HEK293 (cell line): ENCODE results near the gene RASSF5.

Experiments
- CTCF ChIP-seq: fragments of 450-650 bp; formaldehyde crosslinking; IDR thresholded peaks from 2 replicates; pipeline ENCODE4 v1.5.1; 2016; ENCODE audit warnings: missing biosample characterization, missing genetic modification characterization
- KLF7 ChIP-seq: fragments of 450-650 bp; formaldehyde crosslinking; IDR thresholded peaks from 2 replicates; pipeline ENCODE4 v1.5.1; 2016; ENCODE audit warnings: missing biosample characterization, missing genetic modification characterization, borderline replicate concordance
- SP2 ChIP-seq: fragments of 450-650 bp; formaldehyde crosslinking; IDR thresholded peaks from 2 replicates; pipeline ENCODE4 v1.5.1; 2016; ENCODE audit warnings: missing biosample characterization, missing genetic modification characterization
- TCF7L2 ChIP-seq: IDR thresholded peaks from 2 replicates; pipeline ENCODE4 v1.6.1; 2011; ENCODE audit warnings: low read depth, mild to moderate bottlenecking, inconsistent platforms, low read length, moderate library complexity, borderline replicate concordance
- WT1 ChIP-seq: fragments of 450-650 bp; formaldehyde crosslinking; IDR thresholded peaks from 2 replicates; pipeline ENCODE4 v1.5.1; 2016; ENCODE audit warnings: missing biosample characterization, missing genetic modification characterization
- ZNF24 ChIP-seq: fragments of 450-650 bp; formaldehyde crosslinking; IDR thresholded peaks from 2 replicates; pipeline ENCODE4 v1.5.1; 2016; ENCODE audit warnings: missing biosample characterization, missing genetic modification characterization
- ZNF433 ChIP-seq: fragments of 450-650 bp; formaldehyde crosslinking; IDR thresholded peaks from 2 replicates; pipeline ENCODE4 v1.5.1; 2016; ENCODE audit warnings: missing biosample characterization, missing genetic modification characterization, low read depth
- ZNF639 ChIP-seq: fragments of 450-650 bp; formaldehyde crosslinking; IDR thresholded peaks from 2 replicates; pipeline ENCODE4 v1.5.1; 2016; ENCODE audit warnings: missing biosample characterization, missing genetic modification characterization
- ZNF776 ChIP-seq: fragments of 450-650 bp; formaldehyde crosslinking; IDR thresholded peaks from 2 replicates; pipeline ENCODE4 v1.5.0; 2017; ENCODE audit warnings: missing biosample characterization, missing genetic modification characterization, borderline replicate concordance

GRCh38 chr1:206470692-206471414 is 36.5 kb upstream of the RASSF5 start:
- TF ChIP-seq KLF7 (no peak), ZNF24 (tag by site-specific recombination) (no peak), CTCF (no peak), TCF7L2 (peak; percentile 82), ZNF776 (tag by site-specific recombination) (no peak), SP2 (no peak), ZNF639 (tag by site-specific recombination) (no peak), WT1 (tag by site-specific recombination) (no peak), ZNF433 (tag by site-specific recombination) (no peak)
